SK-N-MC (cell line): Measurements from ENCODE around the gene IGF2R.

Source experiments
- EZH2 ChIP-seq: fragments of 200-600 bp; sonication (generic); IDR thresholded peaks from one replicate; pipeline ENCODE4 v1.6.1; 2017; ENCODE audit warnings: antibody characterized with exemption
- POLR2AphosphoS5 ChIP-seq: IDR thresholded peaks from 2 replicates; pipeline ENCODE4 v1.6.1; 2012; ENCODE audit warnings: mild to moderate bottlenecking, low read depth, low read length, borderline replicate concordance

DNA sequence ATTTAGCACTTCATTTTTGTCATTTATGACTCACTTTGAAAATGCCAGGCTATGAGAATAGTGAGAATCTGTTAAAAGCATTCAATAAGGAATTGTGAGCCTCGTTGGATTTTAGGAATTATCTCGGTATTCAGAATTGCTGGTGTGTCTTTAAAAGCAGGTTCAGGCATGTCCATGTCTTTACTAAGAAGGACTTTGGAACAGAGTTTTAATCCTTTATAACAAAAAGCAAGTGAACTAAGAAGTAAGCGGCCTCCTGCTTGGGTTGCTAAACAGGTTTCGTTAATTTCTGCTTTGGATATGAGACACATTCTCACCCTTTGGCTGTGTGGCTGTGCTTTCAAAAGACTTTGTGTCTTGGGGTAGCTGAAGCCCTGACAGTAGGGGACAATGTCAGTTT, 74.9 kb downstream of the IGF2R start:
- TF ChIP-seq POLR2AphosphoS5 (no peak), EZH2 (no peak)
